AML-193 (cell line): ENCODE results near the gene CFAP298.
A peak's percentile ranks its signal among the peaks of the same experiment; 100 is the strongest.

Source experiments
- DNase-seq, 2 experiments: peaks; one replicate each; lab custom pipeline; 2025; lab: John Stamatoyannopoulos, UW

CFAP298 gene

GRCh38 chr21:32599091-32599490, 13.1 kb downstream of the CFAP298 start:
- no peak for DNase-seq

- DNase-seq: no peak
Observed at GRCh38 chr21:32597205-32597604, 15.0 kb downstream of the CFAP298 start.

GRCh38 chr21:32595431-32595830, 16.7 kb downstream of the CFAP298 start:
- DNase-seq: no peak

- no peak for DNase-seq
Observed at GRCh38 chr21:32593690-32594089, 18.5 kb downstream of the CFAP298 start.

- DNase-seq: no peak
Observed at GRCh38 chr21:32592929-32593502, 19.2 kb downstream of the CFAP298 start.

- DNase-seq: no peak
Observed at GRCh38 chr21:32590130-32590529, 22.0 kb downstream of the CFAP298 start.

GRCh38 chr21:32587651-32588050, 24.5 kb downstream of the CFAP298 start:
- no peak for DNase-seq

GRCh38 chr21:32587120-32587519, 25.1 kb downstream of the CFAP298 start:
- no peak for DNase-seq

- no peak for DNase-seq
Observed at GRCh38 chr21:32585970-32586369, 26.2 kb downstream of the CFAP298 start.

GRCh38 chr21:32585042-32585710, 27.0 kb downstream of the CFAP298 start, which contains the start of gene TCP10L:
TSS of gene TCP10L (minus strand) at chr21:32585523. CDS start at chr21:32584304, 1,219 bp downstream.
- no peak for DNase-seq

GRCh38 chr21:32584472-32584871, 27.7 kb downstream of the CFAP298 start:
- no peak for DNase-seq

- DNase-seq: no peak
Observed at GRCh38 chr21:32581732-32582131, 30.4 kb downstream of the CFAP298 start.

GRCh38 chr21:32580949-32581348, 31.2 kb downstream of the CFAP298 start:
- DNase-seq: no peak

- DNase-seq: no peak
Observed at GRCh38 chr21:32578107-32578691, 34.0 kb downstream of the CFAP298 start.

- DNase-seq: no peak
Observed at GRCh38 chr21:32576011-32576410, 36.2 kb downstream of the CFAP298 start.

- DNase-seq: no peak
Observed at GRCh38 chr21:32574946-32575925, 36.9 kb downstream of the CFAP298 start.

GRCh38 chr21:32572574-32573420, 39.4 kb downstream of the CFAP298 start:
- no peak for DNase-seq

GRCh38 chr21:32570456-32570855, 41.7 kb downstream of the CFAP298 start:
- no peak for DNase-seq

- DNase-seq: peak; percentile 63 to 68
Observed at GRCh38 chr21:32569261-32570230, 42.6 kb downstream of the CFAP298 start.

- DNase-seq: no peak
Observed at GRCh38 chr21:32567626-32568025, 44.6 kb downstream of the CFAP298 start.
